Endothelial cell of umbilical vein (primary cell): Measurements from ENCODE around the gene BMERB1.

ENCODE experiments used
- CTCF ChIP-seq, 2 donors: IDR thresholded peaks; 1 replicate in 1 of 2; 2 replicates in 1 of 2; pipeline ENCODE4 v1.5.1; 2011; ENCODE audit warnings: low read length in 2 of 2, mild to moderate bottlenecking in 2 of 2, moderate library complexity in 2 of 2, control low read depth in 1 of 2, inconsistent platforms in 1 of 2, low read depth in 1 of 2; ENCODE audit not compliant: insufficient read depth in 1 of 2; ENCODE audit errors: extremely low read depth in 1 of 2
- EZH2 ChIP-seq: IDR thresholded peaks from 2 replicates; pipeline ENCODE4 v1.6.1; 2012; ENCODE audit warnings: borderline replicate concordance, low read depth, mild to moderate bottlenecking, moderate library complexity, low read length, inconsistent platforms; ENCODE audit not compliant: severe bottlenecking
- FOS ChIP-seq: IDR thresholded peaks from 2 replicates; pipeline ENCODE4 v1.6.1; 2011; ENCODE audit warnings: mild to moderate bottlenecking, low read length, moderate library complexity, borderline replicate concordance; ENCODE audit not compliant: insufficient read depth
- JUN ChIP-seq: IDR thresholded peaks from 2 replicates; pipeline ENCODE4 v1.6.1; 2011; ENCODE audit warnings: borderline replicate concordance, low read depth; ENCODE audit not compliant: insufficient read length, insufficient read depth
- MYC ChIP-seq: IDR thresholded peaks from one replicate; pipeline ENCODE4 v1.6.1; 2011; ENCODE audit warnings: mild to moderate bottlenecking, low read depth, low read length
- POLR2A ChIP-seq: IDR thresholded peaks from 2 replicates; pipeline ENCODE4 v1.6.1; 2012; ENCODE audit warnings: low read depth, mild to moderate bottlenecking, control low read depth, low read length
- POLR2AphosphoS5 ChIP-seq: IDR thresholded peaks from 2 replicates; pipeline ENCODE4 v1.6.1; 2012; ENCODE audit warnings: low read depth, mild to moderate bottlenecking, control low read depth, low read length, moderate library complexity; ENCODE audit not compliant: insufficient read depth

GRCh38 chr16:15435216-15435864 is 952 bp downstream of the BMERB1 start:
- TF ChIP-seq POLR2A, result no peak
- TF ChIP-seq CTCF (IDR thresholded peaks at IDR 0.05; ENCODE audit: extremely low read depth in 1 of 2, insufficient read depth in 1 of 2, low read depth in 1 of 2, low read length in 2 of 2), result no peak
- TF ChIP-seq EZH2, result no peak
- no peak for TF ChIP-seq FOS
- TF ChIP-seq JUN, result no peak
- TF ChIP-seq MYC, result no peak
- no peak for TF ChIP-seq POLR2AphosphoS5
